ENCODE measurements around the gene DCBLD1. TPM values are rescaled to one million over a fixed set of nuclear protein-coding genes. Genes with fewer than 3 reads are reported as not detected.

The DCBLD1 gene
- total and polyA plus RNA-seq, 9 of the 15 experiments (the other 6 are each of a cell fraction or from before 2014, with no cell fraction given): 0.80 to 8.5 (median 6.8) TPM

- Histone ChIP-seq H3K79me2 (ENCODE audit: control insufficient read depth, insufficient read depth, low read length) (peaks cover 17% of the 10 kb centered on the region; the same call in 2 of the 3 replicates), H3K4me1 (replicated peaks in 1 of 2; ENCODE audit: control insufficient read depth in 2 of 2, insufficient read depth in 2 of 2, low read length in 2 of 2) (peaks cover 8 to 21% of the 10 kb centered on the region in 2 experiments; a peak in 4 of 5 replicates), H3K4me2 (ENCODE audit: insufficient read depth, low read length) (no peak overlapping the region), H3K27ac (ENCODE audit: extremely low read depth, low read depth, low read length) (no peak overlapping the region), H4K20me1 (replicated peaks; ENCODE audit: control insufficient read depth, insufficient read depth, low read length) (no peaks in the 10 kb centered on the region), H3K36me3 (ENCODE audit: control insufficient read depth, insufficient read depth, low read length) (no peaks in the 10 kb centered on the region), H3K9ac (ENCODE audit: insufficient read depth in 1 of 2, low read depth in 2 of 2, low read length in 2 of 2) (no peak overlapping the region), H3K9me3 (replicated peaks; ENCODE audit: control insufficient read depth, insufficient read depth, low read depth, low read length) (no peaks in the 10 kb centered on the region), H3K4me3 (no peak overlapping the region), H2AFZ (ENCODE audit: low read depth, low read length) (no peak overlapping the region), H3K27me3 (ENCODE audit: control insufficient read depth in 2 of 2, insufficient read depth in 2 of 2, low read length in 2 of 2) (peaks cover 0 to 7% of the 10 kb centered on the region in 2 experiments; a peak in 2 of 5 replicates), H3K9me1 (ENCODE audit: control insufficient read depth, insufficient read depth, low read length) (no peaks in the 10 kb centered on the region)
- 83% methylated on average over 3 of the region's 3 CpGs for WGBS (ENCODE audit: insufficient coverage, low coverage, missing lambda C conversion rate)
- POLR2A ChIA-PET: no interaction called here
- in situ Hi-C loops (cut with MboI) (loop anchor here (5.0 to 10.0 kb wide), 2 partner anchors 72 to 124 kb away; partner anchors contain the start of gene GOPC), intact Hi-C loops (cut with micrococcal nuclease) (loop anchor here (5.0 kb wide), 2 partner anchors 37 to 57 kb away; no protein-coding TSS in a partner anchor)
- no peak for FAIRE-seq
- ATAC-seq: no peak
- no TSS peak for BruUV-seq (replicated peaks)
- no peak for TF ChIP-seq SMAD3 (CRISPR knock-in tag; conservative IDR thresholded peaks at IDR 0.05)
- TF ChIP-seq FOXP1 (CRISPR knock-in tag; IDR thresholded peaks at IDR 0.05): no peak
- TF ChIP-seq JUND (IDR thresholded peaks at IDR 0.05; ENCODE audit: borderline replicate concordance, low read depth, low read length): no peak
- no peak for TF ChIP-seq JUND (tag; IDR thresholded peaks at IDR 0.05; ENCODE audit: borderline replicate concordance, low read depth, low read length)
- TF ChIP-seq AFF4 (CRISPR knock-in tag; IDR thresholded peaks at IDR 0.05): no peak
- TF ChIP-seq RCOR1 (IDR thresholded peaks at IDR 0.05; ENCODE audit: borderline replicate concordance in 1 of 2, low read depth in 2 of 2, low read length in 2 of 2): no peak
- no peak for TF ChIP-seq BHLHE40 (IDR thresholded peaks at IDR 0.05; ENCODE audit: low read length)
- CTCF ChIA-PET (ENCODE audit: low intra/inter-chr PET ratio): no interaction called here
- DNase-seq (ENCODE audit: extremely low read depth in 1 of 4, low spot score in 3 of 4): no peak
Measured at GRCh38 chr6:117480651-117481050, 1.8 kb upstream of the DCBLD1 start.
